GM21528 (cell line): Measurements from ENCODE around the gene SERPINB8.

Experiments used
- ATAC-seq: cut with Tn5 transposase; IDR thresholded peaks from one replicate; pipeline ENCODE4 v1.9.1; 2021; ENCODE audit warnings: mild to moderate bottlenecking, moderate library complexity; ENCODE audit not compliant: unreplicated experiment, low FRiP score

SERPINB8 gene

DNA sequence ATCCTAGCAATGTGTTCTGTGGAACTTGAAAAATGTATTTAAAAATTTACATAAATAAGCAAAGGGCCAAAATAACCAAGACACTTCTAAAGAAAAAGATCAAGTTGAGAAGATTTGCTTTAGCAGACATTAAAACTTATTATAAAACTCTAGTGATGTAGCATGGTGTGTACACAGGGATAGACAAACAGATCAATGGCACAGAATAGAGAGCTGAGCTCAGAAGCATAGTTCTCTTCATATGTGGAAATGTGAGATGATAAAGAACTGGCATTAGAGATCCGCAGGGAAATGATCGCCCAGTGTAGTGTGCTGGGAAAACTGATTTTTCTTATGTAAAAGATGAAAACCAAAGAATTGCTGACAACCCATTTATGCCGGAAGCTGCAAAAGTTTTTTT is 39.4 kb downstream of the SERPINB8 start:
- no peak for ATAC-seq

GRCh38 chr18:64011513-64011912 is 41.6 kb downstream of the SERPINB8 start:
- no peak for ATAC-seq

GRCh38 chr18:64017870-64018269 is 48.0 kb downstream of the SERPINB8 start:
- ATAC-seq: peak; percentile 55

DNA sequence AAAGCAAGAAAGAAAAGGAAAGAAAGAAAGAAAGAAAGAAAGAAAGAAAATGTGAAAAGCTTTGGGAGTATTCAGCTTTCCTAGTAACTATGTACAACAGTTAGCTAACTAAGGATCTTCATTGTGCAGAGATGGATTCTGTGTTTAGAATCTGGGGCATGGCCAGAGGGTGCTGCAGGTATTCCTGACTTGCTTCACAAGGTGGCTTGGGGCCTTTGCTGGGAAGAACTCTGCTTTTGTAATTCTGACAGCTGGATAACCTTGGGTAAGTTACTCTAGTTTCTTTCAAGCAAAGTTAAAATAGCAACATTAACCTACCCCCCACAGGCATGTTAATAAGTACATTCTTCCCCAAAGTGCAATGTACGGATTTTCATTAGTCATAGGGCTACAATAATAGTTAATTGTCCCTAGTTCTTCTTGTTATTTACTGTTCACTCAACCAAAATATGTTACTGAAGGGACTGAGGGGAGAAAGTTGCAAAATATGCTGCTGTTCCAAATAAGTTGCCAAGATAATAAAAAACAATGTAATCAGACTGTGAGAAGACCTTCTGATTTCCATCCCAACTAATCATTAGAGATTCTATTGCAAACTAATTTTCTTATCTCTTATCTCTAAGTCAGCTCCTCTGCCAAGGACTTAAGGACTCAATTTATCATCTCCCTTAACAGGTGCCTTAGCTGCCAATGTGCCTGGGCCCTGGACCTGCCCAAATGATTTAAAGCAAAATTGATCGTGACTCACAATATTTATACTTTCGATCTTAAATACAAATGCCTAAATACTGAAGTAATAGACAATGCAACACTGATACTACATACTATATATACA is 50.3 kb downstream of the SERPINB8 start:
- ATAC-seq: no peak

GRCh38 chr18:64026350-64026749 is 56.5 kb downstream of the SERPINB8 start:
- no peak for ATAC-seq

DNA sequence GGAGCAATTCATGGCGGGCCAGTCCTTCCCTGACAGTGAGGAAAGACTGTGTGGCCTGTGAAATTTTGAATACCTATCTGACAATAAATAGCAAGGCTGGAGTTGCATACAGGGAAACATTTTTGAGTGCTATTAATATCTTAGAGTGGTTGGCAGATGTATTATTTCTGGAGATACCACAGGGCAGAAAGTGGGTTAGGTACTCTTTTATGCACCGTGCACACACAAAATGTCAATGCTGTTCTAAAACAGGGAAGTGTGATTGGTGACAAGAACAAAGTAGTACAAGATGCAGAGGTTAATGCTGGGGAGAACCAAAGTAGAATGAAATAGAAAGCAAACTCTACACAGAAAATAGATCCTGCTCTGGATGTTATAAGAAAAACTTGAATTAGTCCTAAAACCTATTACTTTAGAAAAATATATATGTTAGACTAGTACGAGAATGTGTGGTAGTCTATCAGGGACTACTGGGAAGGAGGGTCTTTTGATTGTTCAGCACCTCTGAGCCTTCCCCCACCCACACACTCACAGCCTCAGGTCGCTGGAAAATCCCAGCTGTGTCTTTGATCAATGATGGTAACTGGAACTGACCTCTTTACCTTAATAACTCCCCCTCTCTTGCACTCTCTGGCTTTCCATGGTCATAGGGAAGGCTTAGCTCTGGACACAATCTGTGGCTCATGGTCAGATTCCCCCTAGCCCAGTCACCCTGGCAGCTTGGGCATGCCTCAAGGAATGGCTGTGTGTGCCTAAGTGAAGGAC is 58.2 kb downstream of the SERPINB8 start:
- ATAC-seq: peak; percentile 79

DNA sequence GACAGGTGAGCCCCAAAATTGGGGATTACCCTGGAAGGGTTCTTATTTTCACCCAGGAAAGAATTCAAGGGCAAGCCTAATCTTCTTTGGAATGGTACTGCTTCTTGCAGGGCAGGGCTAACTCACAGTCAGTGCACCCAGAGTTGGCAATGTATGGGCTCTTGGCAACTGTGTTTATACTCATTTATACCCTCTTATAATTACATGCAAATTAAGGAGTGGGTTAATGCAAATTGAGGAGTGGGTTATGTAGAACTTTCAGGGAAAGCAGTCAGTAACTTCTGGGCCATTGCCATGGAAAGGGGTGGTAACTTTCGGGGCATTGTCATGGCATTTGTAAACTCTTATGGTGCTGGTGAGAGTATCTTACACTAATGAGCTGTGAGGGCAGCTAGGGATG is 59.2 kb downstream of the SERPINB8 start:
- no peak for ATAC-seq

- no peak for ATAC-seq
These were observed 61.5 kb downstream of the SERPINB8 start for GRCh38 chr18:64031411-64031810.

GRCh38 chr18:64032312-64032711 is 62.4 kb downstream of the SERPINB8 start:
- ATAC-seq: no peak

DNA sequence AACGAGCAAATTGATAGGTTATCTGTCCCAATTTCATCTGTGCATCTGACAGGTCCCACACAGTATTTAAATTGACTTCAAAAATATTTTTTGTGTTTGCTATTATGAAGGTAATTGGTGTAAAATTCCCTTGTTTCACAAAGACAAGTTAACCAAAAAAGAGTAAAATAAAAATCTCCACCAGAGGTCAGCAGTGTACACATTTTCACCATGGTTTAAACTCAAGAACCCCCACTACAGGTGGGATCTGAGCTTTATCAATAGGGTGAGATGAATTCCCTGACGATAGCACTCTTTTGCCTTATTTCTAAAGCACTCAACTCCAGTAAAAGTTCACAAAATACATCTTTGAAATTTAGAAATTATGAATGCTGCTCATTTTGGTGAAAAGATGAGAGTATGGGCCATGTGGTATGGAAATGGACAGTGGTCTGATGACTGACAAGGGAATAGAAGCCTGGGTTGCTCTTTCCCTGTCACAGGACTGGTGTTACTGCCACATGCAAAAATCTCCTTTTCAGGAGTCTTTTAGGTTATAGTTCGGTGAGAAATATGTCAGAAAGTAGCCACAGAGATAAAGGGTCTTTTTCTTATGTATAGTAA is 68.0 kb downstream of the SERPINB8 start:
- peak; percentile 85 for ATAC-seq
